ENCODE measurements around the gene SLC13A4.

- no peak for TF ChIP-seq NR2F2 (IDR thresholded peaks at IDR 0.05)
- no peak for TF ChIP-seq CTCF (IDR thresholded peaks at IDR 0.05; ENCODE audit: low read depth, low read length, missing input control)
- no peak for TF ChIP-seq ZBTB33 (IDR thresholded peaks at IDR 0.05)
- no peak for TF ChIP-seq YY1 (IDR thresholded peaks at IDR 0.05)
- no peak for TF ChIP-seq JUND (IDR thresholded peaks at IDR 0.05)
- TF ChIP-seq REST (IDR thresholded peaks at IDR 0.05), result no peak
- no peak for TF ChIP-seq MAX (IDR thresholded peaks at IDR 0.05)
Measured at GRCh38 chr7:135736586-135737305, 8.8 kb upstream of the SLC13A4 start.

Data from liver (tissue), 3 donors.